ENCODE data around the gene IQCE.

DNA sequence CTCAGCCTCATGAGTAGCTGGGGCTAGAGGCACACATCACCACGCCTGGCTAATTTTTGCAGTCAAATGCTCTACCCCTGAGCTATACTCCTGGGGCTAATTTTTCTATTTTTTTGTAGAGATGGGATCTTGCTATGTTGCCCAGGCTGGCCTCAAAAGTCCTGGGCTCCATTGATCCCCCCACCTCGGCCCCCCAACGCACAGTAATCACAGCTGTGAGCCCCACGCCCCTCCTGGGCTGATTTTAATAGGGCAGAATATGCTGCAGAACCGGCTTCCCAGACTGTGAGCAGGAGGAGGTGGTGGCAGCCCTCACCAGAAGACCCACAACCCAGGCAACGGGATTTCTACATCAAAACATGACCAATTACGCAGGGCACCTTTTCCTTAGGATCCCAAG lies 18.6 kb upstream of the IQCE start:
- TF ChIP-seq, protein P1, sequence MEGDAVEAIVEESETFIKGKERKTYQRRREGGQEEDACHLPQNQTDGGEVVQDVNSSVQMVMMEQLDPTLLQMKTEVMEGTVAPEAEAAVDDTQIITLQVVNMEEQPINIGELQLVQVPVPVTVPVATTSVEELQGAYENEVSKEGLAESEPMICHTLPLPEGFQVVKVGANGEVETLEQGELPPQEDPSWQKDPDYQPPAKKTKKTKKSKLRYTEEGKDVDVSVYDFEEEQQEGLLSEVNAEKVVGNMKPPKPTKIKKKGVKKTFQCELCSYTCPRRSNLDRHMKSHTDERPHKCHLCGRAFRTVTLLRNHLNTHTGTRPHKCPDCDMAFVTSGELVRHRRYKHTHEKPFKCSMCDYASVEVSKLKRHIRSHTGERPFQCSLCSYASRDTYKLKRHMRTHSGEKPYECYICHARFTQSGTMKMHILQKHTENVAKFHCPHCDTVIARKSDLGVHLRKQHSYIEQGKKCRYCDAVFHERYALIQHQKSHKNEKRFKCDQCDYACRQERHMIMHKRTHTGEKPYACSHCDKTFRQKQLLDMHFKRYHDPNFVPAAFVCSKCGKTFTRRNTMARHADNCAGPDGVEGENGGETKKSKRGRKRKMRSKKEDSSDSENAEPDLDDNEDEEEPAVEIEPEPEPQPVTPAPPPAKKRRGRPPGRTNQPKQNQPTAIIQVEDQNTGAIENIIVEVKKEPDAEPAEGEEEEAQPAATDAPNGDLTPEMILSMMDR (IDR thresholded peaks at IDR 0.05; ENCODE audit: poor library complexity) = no peak
- TF ChIP-seq EZH2 (IDR thresholded peaks at IDR 0.05; ENCODE audit: borderline replicate concordance) = no peak
